GM12872 (cell line): ENCODE measurements around the gene TMPRSS11B.

Experiments
- CTCF ChIP-seq: IDR thresholded peaks from 3 replicates; pipeline ENCODE4 v1.5.1; 2011; ENCODE audit warnings: low read depth, mild to moderate bottlenecking, low read length, moderate library complexity; ENCODE audit not compliant: insufficient read depth

The TMPRSS11B gene

GRCh38 chr4:68180849-68181526 is 64.5 kb downstream of the TMPRSS11B start:
- no peak for TF ChIP-seq CTCF

GRCh38 chr4:68176904-68177303 is 68.6 kb downstream of the TMPRSS11B start:
- no peak for TF ChIP-seq CTCF
